GM10248 (cell line): ENCODE measurements around the gene METTL6.
"Not testable (repeated sequence)": the region's sequence is repeated elsewhere in the genome, so short reads cannot be mapped to it uniquely, and the experiment has no call there.

Experiments used
- CTCF ChIA-PET: fragments of 300-600 bp; sonication (Branson Sonifier 250); formaldehyde crosslinking; extraction: SDS; loops from one replicate; lab custom pipeline; 2021; ENCODE audit warnings: antibody characterized with exemption; lab: Yijun Ruan, JAX
- POLR2A ChIA-PET: fragments of 350-650 bp; sonication (Branson Sonifier 250); formaldehyde crosslinking; extraction: SDS; loops from one replicate; lab custom pipeline; 2020; ENCODE audit warnings: antibody characterized with exemption; lab: Yijun Ruan, JAX
- DNase-seq: peaks from one replicate; pipeline ENCODE4 v3.0.0; 2012; ENCODE audit errors: extremely low spot score
- CTCF ChIP-seq: IDR thresholded peaks from 2 replicates; pipeline ENCODE4 v1.5.1; 2012; ENCODE audit warnings: mild to moderate bottlenecking, low read depth; ENCODE audit errors: extremely low read depth, missing control alignments, control extremely low read depth

The METTL6 gene

DNA sequence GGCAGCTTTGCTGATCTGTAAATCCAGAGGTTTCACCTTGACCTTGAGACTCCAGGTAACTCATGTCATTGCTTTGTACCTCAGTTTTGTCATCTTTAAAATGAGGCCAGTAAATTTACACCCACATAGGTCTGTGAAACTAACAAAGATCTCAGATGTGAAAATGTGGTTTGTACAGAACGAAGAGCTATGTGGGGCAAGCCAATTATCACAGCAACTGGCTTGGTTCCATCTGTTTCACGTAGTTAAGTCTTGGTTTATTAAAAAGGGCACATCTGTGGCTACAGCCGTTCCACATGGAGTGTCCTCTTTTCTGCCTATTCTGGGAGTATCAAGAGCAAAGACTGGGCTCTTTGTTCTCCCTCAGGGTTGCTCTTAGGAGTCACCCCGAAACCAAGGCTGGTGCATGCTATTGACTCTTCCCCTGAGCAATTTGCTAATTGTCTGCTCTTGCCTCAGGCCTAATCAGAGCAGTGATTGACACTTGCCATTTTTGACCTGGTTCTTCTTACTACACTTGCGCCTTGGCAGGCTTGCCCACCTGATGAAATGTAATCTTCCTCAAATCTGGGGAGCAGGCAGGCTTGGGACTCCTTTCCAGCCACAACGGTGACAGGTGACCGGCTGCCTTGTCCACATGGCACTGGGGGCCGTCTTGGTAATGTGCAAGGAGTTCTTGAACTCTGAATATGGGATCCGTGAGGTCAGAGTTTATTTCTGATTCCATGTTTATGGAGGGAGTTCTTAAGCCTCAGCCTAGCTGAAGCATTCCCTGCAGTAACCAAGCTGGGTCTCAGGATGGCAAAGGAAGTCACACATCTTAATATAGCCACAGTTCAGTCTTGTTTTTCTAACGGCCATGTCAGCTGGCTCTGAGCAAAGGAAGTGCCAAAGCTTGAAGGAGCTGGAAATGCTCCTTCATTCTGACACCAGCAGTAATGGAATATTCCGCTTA, 40.2 kb upstream of the METTL6 start:
- ChIA-PET POLR2A (no interaction called here), CTCF (interaction anchor here (1.2 to 2.0 kb wide), 2 partner anchors 62 to 199 kb away, joined by 3 to 5 read pairs; no protein-coding TSS in a partner anchor)
- TF ChIP-seq CTCF = no peak
- no peak for DNase-seq

DNA sequence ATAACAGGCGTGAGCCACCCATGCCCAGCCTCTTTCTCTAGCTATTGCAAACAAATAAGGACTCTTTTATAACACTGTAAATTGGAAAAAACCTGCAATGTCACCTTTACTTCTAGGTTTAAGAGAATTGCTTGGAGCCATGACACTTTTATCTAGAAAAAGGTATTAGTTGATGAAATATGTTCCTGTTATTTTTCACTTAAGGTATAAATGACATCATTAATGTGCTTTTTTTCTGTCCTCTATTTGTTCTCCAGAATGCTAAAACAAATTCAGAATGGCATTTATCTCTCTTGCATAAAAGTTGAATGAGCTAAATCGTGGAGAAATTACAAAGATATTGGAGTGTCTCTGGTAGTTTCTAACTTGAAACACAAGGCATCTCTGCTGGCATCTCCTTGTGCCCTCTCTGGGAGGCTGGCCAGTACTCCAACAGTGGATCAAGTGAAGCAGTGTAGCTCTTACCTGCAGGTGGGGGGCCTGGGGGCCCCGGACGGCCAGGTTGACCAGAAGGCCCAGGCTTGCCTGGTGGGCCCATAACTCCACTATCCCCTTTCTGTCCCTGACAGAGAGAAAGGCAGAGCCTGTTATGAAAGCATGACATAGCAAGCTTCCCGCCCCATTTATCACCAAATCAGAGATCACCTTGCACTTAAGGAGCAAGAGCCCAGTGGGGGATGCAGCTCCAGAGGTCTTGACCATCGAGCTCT, 38.7 kb upstream of the METTL6 start:
- CTCF ChIA-PET = interaction anchor here (1.2 to 2.0 kb wide), 3 partner anchors 61 to 358 kb away, joined by 3 to 5 read pairs (median 3); no protein-coding TSS in a partner anchor
- POLR2A ChIA-PET = no interaction called here
- DNase-seq = no peak
- no peak for TF ChIP-seq CTCF

DNA sequence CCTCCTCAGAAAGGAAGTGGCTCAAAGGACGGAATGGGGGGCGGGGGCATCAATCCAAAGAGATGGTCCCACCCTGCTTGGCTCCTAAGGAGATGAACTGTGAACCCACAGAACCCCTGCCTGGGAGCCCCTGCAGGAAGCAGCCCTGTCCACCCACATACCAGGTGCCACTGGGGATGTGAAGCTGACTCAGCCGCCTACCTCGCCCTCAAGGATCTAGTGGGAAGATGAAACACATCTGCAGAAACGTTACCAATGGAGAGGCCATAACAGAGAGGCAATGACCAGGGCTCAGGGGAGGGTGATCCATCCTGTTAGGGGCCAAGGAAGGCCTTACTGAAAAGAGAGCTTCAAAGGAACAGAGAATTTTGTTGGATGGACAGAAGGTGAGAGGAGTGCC, 35.1 kb upstream of the METTL6 start:
- ChIA-PET POLR2A (no interaction called here), CTCF (interaction anchor here (1.1 to 1.6 kb wide), 2 partner anchors 19 to 57 kb away, joined by 3 to 5 read pairs; no protein-coding TSS in a partner anchor)
- no peak for TF ChIP-seq CTCF
- no peak for DNase-seq

DNA sequence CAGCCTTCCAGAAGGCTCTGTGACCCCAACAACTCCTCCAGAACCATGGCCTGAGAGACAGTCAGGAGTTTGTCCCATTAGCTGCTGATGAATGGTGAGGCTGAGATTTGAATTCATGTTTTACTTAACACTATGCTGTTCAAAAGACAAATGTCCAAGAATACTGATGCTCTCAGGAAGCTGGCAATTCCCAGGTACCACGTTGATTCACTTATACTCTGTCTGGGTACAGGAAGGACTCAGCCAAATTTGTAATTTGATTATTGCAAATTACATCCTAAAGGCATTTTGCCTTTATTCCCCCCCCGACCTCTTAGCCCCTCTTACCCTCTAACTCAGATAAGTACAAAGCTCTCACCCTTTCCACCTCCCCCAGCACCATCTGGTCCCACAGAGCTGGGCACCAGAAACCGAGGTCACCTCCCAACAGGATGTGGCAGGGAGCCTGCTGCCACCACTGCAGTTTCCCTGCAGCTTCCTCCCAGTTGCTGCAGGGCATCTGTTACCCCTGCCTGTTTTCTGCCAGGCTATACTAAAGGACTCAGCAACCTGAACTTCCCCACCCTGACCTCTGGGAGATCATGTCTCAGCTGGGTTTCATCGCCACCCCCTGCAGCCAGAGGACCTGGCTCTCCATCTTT, 33.7 kb upstream of the METTL6 start:
- POLR2A ChIA-PET = no interaction called here
- CTCF ChIA-PET = interaction anchor here (0.9 to 1.6 kb wide), 4 partner anchors 8 to 38 kb away, joined by 3 to 5 read pairs (median 4); no protein-coding TSS in a partner anchor
- no peak for DNase-seq
- TF ChIP-seq CTCF = no peak

DNA sequence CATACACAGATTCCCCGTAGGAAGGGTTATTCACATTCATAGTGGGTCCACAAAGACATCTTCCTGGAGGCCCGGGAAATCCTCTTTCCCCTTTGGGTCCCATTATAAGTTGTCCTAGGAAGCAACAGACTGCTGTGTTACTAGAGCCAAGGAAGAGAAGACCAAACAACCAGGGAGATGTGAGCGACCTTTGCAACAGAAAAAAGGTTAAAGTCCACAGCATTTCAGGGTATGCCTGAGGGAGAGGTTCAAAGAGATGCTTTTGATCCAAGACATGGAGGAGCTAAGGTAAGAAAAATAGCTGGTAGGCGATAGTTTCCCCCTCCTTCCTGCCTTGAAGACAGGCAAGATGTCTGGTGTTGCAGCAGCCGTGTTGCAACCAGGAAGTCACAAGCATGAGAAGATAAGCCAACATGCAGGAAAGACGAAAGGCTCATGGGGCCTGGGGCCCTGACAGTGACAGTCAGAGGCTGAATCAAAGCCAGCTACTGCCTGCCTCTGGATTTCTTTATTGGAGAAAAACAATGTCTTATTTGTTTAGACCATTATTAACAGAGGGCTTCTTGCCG, 31.0 kb upstream of the METTL6 start:
- CTCF ChIA-PET = no interaction called here
- TF ChIP-seq CTCF = no peak
- POLR2A ChIA-PET = no interaction called here
- no peak for DNase-seq

GRCh38 chr3:15456915-15457314, 29.6 kb upstream of the METTL6 start:
- POLR2A ChIA-PET, DNase-seq: not testable (repeated sequence)
- CTCF ChIA-PET = interaction anchor here (1.1 kb wide), 1 partner anchor 13 kb away, joined by 3 read pairs; no protein-coding TSS in a partner anchor
